ENCODE measurements around the gene ENO4. TPM values are rescaled to one million over a fixed set of nuclear protein-coding genes. Genes with fewer than 3 reads are reported as not detected.

ENO4 gene
- total RNA-seq, 1 donor from 2014 or later = 0.52 TPM

- DNase-seq (ENCODE audit: low read depth) (no peak), FAIRE-seq (no peak)
- Mint-ChIP-seq H3K36me3 (ENCODE audit: low read depth, unreplicated experiment) (peaks cover 4% of the 10 kb centered on the region), H3K4me3 (ENCODE audit: unreplicated experiment) (no peak overlapping the region), H3K27ac (ENCODE audit: unreplicated experiment) (no peak overlapping the region), H3K27me3 (ENCODE audit: low read depth, unreplicated experiment) (peaks cover 6% of the 10 kb centered on the region), H3K9me3 (ENCODE audit: unreplicated experiment) (no peaks in the 10 kb centered on the region), H3K4me1 (ENCODE audit: low read depth, unreplicated experiment) (peaks cover 11% of the 10 kb centered on the region)
- Histone ChIP-seq H3K4me1 (ENCODE audit: insufficient read depth, low read length) (peaks cover 12% of the 10 kb centered on the region), H3K9ac (ENCODE audit: low read length) (no peak overlapping the region), H3K4me2 (ENCODE audit: low read length) (no peak overlapping the region), H2AFZ (ENCODE audit: low read depth, low read length) (no peak overlapping the region), H4K20me1 (ENCODE audit: insufficient read depth, low read length) (no peaks in the 10 kb centered on the region), H3K4me3 (ENCODE audit: insufficient read depth, low read depth, low read length) (no peak overlapping the region), H3K27ac (ENCODE audit: low read depth, low read length) (no peak overlapping the region), H3K36me3 (ENCODE audit: insufficient read depth, low read length) (no peaks in the 10 kb centered on the region), H3K27me3 (ENCODE audit: insufficient read depth, low read length) (peaks cover 3% of the 10 kb centered on the region), H3K9me3 (ENCODE audit: insufficient read depth, low read depth, low read length) (no peaks in the 10 kb centered on the region), H3K79me2 (ENCODE audit: insufficient read depth, low read length) (no peaks in the 10 kb centered on the region)
- no peak for TF ChIP-seq EZH2 (IDR thresholded peaks at IDR 0.05; ENCODE audit: insufficient read depth, low read length)
- no peak for TF ChIP-seq CTCF (IDR thresholded peaks at IDR 0.05; ENCODE audit: insufficient read depth, low read depth, low read length)
Observed at GRCh38 chr10:116831086-116831485, 18.2 kb upstream of the ENO4 start.

DNA sequence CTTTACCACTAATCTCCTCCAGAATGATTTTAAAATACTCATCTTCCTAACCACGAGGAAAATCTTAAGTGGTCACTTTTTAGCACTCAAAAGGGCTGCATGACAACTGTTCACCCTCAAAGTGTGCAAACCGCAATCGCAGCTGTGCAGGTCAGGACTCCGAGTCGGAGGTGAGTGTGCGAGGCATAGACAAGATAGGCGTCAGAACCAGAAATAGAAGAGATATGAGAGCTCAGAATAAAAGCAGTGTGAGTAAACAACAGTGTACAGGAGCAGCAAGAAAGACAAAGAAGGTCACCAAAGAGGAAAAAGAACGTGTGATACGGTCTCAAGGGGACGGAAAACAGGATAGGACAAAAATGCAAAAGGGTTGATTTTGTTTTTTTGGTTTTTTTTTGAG, 17.5 kb upstream of the ENO4 start:
- Histone ChIP-seq H3K27ac (ENCODE audit: low read depth, low read length) (no peak overlapping the region), H3K9me3 (ENCODE audit: insufficient read depth, low read depth, low read length) (no peaks in the 10 kb centered on the region), H3K9ac (ENCODE audit: low read length) (no peak overlapping the region), H3K36me3 (ENCODE audit: insufficient read depth, low read length) (no peaks in the 10 kb centered on the region), H3K4me3 (ENCODE audit: insufficient read depth, low read depth, low read length) (no peak overlapping the region), H2AFZ (ENCODE audit: low read depth, low read length) (no peak overlapping the region), H3K4me1 (ENCODE audit: insufficient read depth, low read length) (peaks cover 7% of the 10 kb centered on the region), H3K4me2 (ENCODE audit: low read length) (no peak overlapping the region), H3K27me3 (ENCODE audit: insufficient read depth, low read length) (peaks cover 8% of the 10 kb centered on the region), H4K20me1 (ENCODE audit: insufficient read depth, low read length) (no peaks in the 10 kb centered on the region), H3K79me2 (ENCODE audit: insufficient read depth, low read length) (no peaks in the 10 kb centered on the region)
- Mint-ChIP-seq H3K4me1 (ENCODE audit: low read depth, unreplicated experiment) (peaks cover 4% of the 10 kb centered on the region), H3K27me3 (ENCODE audit: low read depth, unreplicated experiment) (peaks cover 8% of the 10 kb centered on the region), H3K9me3 (ENCODE audit: unreplicated experiment) (no peaks in the 10 kb centered on the region), H3K4me3 (ENCODE audit: unreplicated experiment) (no peak overlapping the region), H3K36me3 (ENCODE audit: low read depth, unreplicated experiment) (peaks cover 4% of the 10 kb centered on the region), H3K27ac (ENCODE audit: unreplicated experiment) (no peak overlapping the region)
- no peak for FAIRE-seq
- no peak for TF ChIP-seq EZH2 (IDR thresholded peaks at IDR 0.05; ENCODE audit: insufficient read depth, low read length)
- TF ChIP-seq CTCF (IDR thresholded peaks at IDR 0.05; ENCODE audit: insufficient read depth, low read depth, low read length) = no peak
- DNase-seq (ENCODE audit: low read depth) = no peak

DNA sequence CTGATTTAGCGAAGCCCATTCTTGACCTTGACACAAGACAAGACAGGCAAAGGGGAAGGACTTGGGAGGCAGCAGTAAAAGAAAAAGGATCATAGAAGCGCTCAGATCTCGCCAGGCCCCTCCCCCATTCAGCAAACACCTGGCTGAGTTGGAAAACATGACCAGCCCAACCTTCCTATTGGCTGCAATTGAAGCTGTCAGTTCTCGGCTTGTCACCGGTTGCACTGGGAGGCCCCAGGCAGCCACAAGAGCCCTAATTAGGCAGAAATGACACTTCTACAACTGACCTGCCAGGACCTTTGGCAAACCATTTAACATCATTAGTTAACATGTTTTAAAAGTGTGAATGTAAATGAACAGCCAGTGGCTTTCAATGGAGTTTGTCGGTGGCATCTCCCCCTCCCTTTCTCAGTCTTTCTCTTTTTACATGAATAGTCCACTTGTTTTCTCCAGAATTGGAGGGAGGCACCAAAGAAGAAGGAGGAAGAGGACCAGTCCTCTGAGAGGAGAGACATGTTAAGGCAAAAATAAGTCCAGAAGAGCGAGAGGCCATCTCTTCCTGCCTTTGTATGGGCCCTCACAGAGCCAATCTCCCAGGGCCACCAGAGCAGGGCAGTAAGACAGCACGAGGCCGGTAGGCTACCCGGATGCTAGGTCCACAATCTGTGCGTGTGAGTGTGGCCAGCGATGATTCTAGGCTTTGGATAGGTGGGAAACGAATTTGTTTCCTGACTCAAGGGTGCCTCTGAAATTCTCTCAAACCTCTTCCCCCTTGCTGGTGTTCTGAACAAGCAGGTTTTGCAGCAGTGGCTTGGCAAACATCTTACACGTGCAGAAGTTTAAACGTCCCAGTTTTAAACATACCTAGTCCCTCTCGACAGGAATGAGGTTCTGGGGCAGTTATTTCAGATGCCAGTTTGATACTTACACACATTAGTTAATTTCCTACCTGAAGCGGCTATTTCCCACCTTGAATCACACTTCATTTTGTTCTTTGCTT, 15.0 kb upstream of the ENO4 start:
- Histone ChIP-seq H3K4me1 (ENCODE audit: insufficient read depth, low read length) (no peaks in the 10 kb centered on the region), H3K4me3 (ENCODE audit: insufficient read depth, low read depth, low read length) (no peak overlapping the region), H3K27ac (ENCODE audit: low read depth, low read length) (no peak overlapping the region), H3K79me2 (ENCODE audit: insufficient read depth, low read length) (no peaks in the 10 kb centered on the region), H3K9ac (ENCODE audit: low read length) (no peak overlapping the region), H3K27me3 (ENCODE audit: insufficient read depth, low read length) (peaks cover 8% of the 10 kb centered on the region), H4K20me1 (ENCODE audit: insufficient read depth, low read length) (no peaks in the 10 kb centered on the region), H2AFZ (ENCODE audit: low read depth, low read length) (no peak overlapping the region), H3K9me3 (ENCODE audit: insufficient read depth, low read depth, low read length) (no peaks in the 10 kb centered on the region), H3K4me2 (ENCODE audit: low read length) (no peak overlapping the region), H3K36me3 (ENCODE audit: insufficient read depth, low read length) (no peaks in the 10 kb centered on the region)
- no peak overlapping the region for H3K27ac Mint-ChIP-seq (ENCODE audit: unreplicated experiment)
- no peak for FAIRE-seq
- H3K36me3 Mint-ChIP-seq (ENCODE audit: low read depth, unreplicated experiment) = peaks cover 4% of the 10 kb centered on the region
- H3K4me3 Mint-ChIP-seq (ENCODE audit: unreplicated experiment) = no peak overlapping the region
- TF ChIP-seq CTCF (IDR thresholded peaks at IDR 0.05; ENCODE audit: insufficient read depth, low read depth, low read length) (no peak), EZH2 (IDR thresholded peaks at IDR 0.05; ENCODE audit: insufficient read depth, low read length) (no peak)
- peaks cover 10% of the 10 kb centered on the region for H3K27me3 Mint-ChIP-seq (ENCODE audit: low read depth, unreplicated experiment)
- DNase-seq (ENCODE audit: low read depth) = no peak
- H3K4me1 Mint-ChIP-seq (ENCODE audit: low read depth, unreplicated experiment) = peaks cover 5% of the 10 kb centered on the region
- H3K9me3 Mint-ChIP-seq (ENCODE audit: unreplicated experiment) = no peaks in the 10 kb centered on the region
